GM23248 (cell line): Measurements from ENCODE around the gene GZMB.

Source experiments
- EZH2 ChIP-seq: fragments of 200-600 bp; sonication (generic); IDR thresholded peaks from 2 replicates; pipeline ENCODE4 v1.6.1; 2018; ENCODE audit warnings: antibody characterized with exemption, mild to moderate bottlenecking; ENCODE audit not compliant: insufficient read depth, poor library complexity, severe bottlenecking
- EZH2phosphoT487 ChIP-seq: fragments of 200-600 bp; sonication (generic); IDR thresholded peaks from 2 replicates; pipeline ENCODE4 v1.6.1; 2018; ENCODE audit warnings: antibody characterized with exemption, moderate library complexity, mild to moderate bottlenecking, low read depth; ENCODE audit not compliant: insufficient read depth

DNA sequence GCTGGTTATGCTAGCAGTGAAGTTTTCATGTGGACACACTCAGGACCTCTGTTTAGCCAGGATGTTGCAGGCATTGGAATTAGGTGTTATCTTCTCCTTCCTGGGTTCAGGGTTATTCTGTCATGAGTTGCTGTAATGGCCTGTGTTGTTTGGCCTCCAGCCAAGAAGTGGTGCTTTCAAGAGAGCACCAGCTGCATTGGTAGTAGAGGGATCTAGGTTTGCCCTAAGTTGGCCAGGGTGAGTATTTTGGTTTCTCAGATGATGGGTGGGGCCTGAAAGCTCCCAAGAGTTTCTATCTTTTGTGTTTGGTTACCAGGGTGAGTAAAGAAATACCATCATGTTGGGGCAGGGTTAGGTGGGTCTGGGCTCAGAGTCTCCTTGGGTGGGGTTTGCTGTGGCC lies 21.8 kb downstream of the GZMB start:
- no peak for TF ChIP-seq EZH2
- no peak for TF ChIP-seq EZH2phosphoT487
